A172 (cell line): Measurements from ENCODE around the gene TSPAN9. TPM values are rescaled to one million over a fixed set of nuclear protein-coding genes. Genes with fewer than 3 reads are reported as not detected.

Source experiments
- DNase-seq: peaks from one replicate; pipeline ENCODE4 v3.0.0-alpha.2; 2015; ENCODE audit warnings: low spot score
- total RNA-seq: library from RNA; depleted of rRNA; stranded (reverse); fragments of >200 nt; shearing (Covaris generic); gene quantifications from 2 replicates; pipeline ENCODE4 v1.2.3, GENCODE V29; 2014

The TSPAN9 gene
- total RNA-seq, 1 experiment from 2014 or later = 7.0 TPM

DNA sequence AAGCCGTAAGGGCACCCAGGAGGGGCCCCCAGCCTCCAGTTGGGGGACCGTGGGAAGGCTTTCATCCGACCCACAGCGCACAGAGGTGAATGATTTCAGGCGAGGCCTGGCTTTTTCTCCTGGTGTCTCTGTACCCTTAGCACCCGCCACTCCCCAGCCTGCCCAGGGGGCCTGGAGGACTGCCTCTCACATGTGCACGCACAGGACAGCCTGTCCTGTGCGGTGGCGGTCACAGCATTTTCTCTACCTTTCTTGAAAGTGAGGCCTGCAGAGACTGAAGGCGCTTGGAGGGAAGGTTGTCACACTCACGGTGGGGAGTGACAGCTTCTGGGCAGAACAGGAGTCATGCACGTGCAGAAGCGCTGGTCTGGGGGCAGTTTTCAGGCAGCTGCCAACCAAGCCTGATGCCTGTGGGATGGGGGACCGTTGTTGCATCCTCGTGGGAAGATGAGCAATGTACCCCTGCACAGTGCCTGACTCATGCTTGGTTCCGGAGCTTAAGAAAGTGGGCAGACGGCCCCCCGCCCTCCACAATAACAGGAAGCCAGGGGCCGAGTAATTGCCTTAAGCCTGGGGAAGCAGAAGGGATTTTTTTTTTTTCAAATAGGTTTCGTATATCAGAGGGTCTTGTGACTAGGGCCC, 148.1 kb downstream of the TSPAN9 start:
- DNase-seq = peak; percentile 70

DNA sequence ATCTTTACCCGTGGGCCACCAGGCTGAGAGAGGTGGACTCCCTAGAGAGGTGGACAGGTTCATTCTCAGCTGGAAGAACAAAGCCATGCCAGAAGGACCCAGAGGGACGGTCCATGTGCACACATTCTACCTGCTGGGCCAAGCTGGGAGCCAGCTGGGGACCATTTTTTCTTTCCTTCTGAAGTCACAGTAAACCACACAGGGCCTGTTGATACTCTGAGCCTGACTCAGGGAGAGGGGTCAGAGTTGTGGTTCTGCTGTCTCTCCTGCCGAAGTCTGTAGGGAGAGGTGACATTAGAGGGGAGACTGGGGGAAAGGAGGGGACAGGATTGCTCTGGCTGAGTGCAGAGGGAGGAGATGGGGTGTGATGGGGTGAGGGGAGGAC, 148.6 kb downstream of the TSPAN9 start:
- DNase-seq = no peak

DNA sequence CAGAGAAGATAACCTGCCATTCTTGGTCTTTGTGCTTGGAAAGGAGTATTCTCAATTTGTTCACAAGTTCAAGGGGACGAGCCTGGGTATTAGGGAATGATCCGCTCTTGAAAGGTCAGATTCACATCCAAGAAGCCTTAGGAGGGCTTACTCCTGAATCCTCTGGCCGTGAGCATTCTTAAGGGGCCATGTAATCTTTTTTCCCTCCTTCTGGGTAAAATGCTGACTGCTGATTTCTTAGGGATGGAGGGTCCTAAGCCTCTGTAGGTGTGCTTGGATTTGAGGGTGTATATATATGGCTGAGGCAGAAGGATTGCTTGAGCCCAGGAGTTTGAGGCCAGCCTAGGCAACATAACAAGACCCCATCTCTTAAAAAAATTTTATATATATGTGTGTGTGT, 149.1 kb downstream of the TSPAN9 start:
- no peak for DNase-seq

DNA sequence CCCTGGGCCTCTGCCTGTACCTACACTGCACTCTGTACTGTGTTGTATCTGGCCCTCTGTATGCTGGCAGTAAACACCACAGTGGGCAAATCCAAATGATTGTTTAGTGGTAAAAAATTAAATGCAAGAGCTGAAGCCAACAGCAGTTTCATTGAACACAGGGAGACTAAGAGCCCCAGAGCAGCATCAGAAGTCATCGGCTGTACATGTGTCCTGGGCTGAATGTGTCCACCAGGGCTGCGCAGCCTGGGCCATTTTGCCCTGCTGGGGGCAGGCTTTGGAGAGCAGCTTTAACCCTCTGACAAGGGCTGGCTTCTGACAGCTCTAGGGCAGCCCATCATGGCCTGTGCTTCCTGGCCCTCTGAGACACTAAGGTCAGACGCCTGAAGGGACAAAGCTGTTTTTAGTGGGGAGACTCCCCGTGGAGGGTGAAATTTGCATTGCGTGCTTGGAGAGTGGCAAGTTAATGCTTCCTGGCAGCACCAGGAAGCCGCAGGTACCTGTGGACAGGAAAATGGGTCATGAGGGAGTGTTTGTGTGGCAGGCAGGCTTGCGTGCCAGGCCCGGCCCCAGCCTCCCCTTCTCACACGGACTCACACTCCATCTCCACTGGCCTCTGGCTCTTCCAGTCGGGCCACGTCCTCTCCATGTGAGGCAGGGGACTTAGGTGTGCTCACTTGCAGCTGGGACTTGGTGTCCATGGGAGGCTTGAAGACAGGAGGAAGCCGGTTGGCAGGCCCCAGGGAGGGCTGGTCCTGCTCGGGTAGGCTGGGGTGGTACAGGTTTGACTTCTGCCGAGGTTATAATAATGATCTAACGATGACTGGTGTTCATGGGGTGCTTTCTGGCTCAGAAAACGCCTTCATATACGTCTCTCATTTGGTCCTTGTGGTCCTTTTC, 150.1 kb downstream of the TSPAN9 start:
- DNase-seq = no peak

DNA sequence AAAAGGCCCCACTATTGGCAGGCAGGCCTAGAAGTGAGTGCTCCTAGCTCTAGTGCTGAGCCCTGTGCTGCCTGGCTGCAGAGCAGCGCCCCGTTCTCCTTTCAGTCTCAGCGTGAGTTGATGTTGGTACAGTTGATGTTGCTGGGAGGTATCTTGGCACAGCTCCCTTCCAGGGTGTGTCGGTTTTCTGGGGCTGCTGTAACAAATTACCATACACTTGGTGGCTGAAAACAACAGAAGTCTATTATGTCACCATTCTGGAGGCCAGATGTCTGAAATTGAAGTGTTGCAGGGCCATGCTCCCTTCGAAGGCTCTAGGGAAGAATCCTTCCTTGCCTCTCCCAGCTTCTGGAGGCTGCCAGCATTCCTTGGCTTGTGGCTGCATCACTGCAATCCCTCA, 151.4 kb downstream of the TSPAN9 start:
- DNase-seq = no peak

DNA sequence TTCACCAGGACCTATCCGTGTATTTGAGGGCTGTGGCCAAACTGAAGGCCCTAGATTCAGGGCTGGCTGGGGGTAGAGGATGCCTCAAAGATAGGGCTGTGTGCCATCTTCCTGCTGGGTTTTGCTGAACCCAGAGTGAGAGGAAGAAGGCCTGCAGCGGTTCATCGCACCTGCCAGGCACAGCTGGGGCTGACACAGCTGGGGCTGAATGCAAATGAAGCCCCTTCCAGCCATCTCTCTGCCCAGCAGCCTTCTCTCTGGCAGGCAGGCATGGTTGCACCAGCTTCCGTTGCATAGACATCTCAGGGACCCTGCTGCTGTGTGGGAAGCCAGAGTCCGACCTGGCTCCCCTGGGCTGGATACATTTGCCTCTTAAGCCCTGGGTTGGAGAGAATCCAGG, 152.4 kb downstream of the TSPAN9 start:
- no peak for DNase-seq

DNA sequence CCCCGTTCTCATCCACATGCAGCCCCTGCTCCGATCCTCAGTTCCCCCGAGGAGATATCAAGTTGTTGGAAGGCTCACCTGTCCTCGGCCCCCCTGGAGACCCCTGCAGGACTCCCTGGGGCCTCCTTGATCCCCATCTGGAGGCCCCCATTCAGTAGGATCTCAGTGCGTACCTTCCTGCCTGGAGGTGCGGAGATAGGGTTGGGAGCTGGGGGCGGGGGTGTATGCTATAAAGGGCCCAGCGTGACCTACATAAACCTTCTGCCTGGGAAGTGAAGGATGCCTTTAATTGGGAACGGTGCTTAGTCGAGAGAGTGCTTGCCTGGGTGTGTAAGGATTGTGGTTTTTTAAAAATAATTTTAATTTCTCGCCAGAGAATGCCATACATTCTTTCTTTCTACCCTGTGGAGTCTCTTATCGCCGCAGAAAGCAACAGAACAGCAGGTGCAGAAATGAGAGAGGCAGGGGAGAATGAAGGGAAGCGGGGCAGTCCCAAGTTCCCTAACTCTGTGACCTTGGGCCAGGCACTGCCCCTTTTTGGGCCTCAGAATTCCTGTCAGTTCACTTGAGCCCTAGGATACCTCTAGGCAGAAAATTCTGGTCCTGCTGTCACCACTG, 153.7 kb downstream of the TSPAN9 start:
- peak; percentile 45 for DNase-seq

DNA sequence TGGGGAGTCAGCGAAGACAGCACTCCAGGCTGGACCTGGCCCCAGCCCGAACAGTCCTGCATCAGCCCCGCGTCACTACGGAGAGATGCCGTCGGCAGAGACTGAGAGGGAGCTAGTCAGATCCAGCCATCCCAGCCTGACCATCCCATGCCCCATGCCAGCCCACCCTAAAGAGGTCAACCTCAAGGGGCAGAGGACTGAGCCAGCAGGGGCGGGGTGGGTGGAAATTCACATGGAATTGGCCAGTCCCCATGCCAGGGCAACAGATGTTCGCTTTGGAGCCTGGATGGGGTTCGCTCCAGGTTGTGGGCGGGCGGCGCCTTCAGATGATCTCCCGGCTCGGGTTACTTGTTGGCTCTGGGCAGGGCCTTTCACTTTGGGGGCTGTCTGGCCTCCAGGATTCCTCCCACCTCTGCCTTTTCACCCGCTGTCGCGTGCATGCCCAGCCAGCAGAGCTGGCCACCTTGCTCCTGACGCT, 154.3 kb downstream of the TSPAN9 start:
- DNase-seq = peak; percentile 19

DNA sequence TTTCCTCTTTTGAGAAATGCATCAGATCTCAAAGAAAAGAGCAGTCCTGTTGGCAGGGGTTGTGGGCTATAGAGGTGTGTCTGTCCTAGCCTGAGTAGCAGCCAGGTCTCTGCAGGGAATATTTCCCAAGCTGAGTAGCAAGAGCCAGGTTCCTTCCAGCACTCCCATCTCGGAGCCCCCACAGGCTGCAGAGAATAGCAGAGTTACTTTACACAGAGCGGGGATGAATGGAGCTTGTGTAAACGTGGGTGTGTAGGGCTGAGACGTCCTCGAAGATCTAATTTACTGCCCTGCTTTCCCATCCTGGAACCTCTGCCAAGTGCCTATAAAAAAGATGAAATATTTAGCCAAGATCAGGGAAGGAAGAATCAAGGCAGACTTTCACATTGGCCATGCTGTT, 156.6 kb downstream of the TSPAN9 start:
- no peak for DNase-seq

DNA sequence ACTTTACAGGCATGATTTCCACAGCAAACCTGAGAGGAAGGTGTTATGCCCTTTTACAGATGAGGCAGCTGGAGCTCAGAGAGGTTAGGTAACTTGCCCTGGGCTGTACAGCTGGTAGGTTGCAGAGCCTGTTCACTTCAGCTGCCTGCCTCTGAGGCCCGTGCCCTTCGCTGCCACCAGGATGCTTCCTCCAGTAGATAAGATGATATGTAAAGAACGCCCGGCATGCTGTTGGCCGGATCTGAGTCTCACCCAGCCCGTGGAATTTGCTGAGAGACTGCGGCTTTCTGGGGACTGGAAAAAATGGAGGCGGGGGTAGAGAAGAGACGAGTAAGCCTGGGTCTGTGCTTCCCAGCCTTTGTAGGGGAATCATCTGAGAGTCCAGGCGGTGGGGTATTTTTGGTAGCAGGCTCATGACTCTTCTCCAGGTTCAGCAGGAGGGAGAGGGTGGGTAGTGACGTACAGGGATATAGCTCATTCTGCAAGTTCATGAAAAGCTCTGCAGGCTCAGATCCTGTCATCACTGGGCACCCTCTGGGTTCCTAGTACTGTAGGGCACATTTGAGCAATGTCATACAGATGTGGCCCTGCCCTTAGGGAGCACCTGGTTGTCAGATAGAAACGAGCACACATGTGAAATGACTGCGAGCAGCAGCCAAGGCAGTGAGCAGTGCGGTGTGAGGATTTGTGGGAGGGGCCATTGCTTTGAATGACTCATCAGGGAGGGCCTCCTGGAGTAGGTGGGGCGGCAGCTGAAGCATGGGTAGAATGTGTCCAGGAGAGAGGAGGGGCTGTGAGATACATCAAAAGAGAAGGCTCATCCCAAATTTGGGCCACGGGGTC, 159.4 kb downstream of the TSPAN9 start:
- peak; percentile 80 for DNase-seq

DNA sequence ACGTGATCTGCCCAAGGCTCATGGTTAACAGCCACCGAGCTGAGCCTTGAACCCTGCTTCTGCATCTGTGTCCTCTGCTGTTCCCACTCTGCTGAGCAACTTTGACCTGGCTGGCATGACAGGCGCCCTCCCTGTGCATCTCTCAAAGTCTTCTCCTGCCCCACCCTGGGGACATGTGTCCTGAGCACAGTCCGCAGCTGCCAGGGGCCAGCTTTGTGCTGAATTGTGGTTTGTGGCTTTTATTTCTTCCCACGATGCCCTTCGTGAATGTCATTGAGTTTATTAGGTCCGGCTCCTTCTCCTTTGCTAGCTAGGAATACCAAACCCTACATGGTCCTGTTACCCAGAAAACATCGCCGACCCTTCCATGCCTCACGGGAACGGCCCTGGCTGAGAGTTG, 161.0 kb downstream of the TSPAN9 start:
- DNase-seq = no peak

DNA sequence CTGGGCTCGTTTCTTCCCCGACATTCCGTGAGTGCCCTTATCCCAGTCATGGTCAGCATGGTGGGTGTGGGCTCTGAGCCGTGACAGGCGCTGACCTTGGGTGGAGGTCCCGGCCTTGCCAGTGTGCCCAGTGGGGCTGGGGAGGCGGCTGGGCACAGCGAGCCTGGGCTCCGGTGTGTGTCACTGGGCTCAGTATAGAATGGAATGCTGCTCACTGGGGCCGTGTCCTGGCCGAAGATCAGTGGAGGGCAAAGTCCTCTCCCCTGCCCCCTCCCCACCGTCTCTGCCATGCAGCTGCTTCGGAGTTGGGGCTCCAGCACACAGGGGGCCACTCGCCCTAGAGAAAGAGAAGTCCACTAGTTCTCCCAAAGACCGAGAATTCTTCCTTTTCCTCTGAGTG, 164.4 kb downstream of the TSPAN9 start:
- no peak for DNase-seq

DNA sequence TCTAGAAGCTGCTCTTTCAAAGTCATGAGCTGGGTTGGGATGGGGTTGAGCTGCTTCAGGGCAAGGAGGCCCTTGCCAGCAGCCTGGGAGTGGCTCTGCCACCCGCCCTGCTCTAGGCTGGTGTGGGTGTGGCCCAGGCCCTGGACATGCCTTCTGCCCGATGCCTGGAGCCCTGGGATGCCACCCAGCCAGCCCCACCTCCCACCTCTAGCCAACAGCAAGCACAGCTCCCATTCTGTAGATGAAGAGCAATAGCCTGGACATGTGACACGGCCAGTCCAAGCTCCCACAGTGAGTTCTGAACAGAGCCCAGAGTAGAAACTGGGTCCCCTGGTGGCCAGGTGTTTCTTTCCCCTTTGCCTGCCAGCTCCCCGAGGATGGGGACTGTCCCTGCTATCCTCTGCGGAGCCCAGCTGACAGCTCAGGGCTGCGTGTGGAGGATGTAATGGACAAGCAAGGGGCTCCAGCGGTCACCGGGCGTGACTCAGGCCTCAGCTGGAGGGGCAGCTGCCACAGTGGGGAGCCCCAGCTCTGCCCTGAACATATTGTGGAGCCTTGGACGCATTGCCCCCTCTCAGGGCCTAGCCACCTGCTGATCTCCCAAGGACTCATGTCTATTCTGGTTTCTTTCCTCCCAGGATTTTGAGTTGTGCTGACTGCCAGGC, 165.2 kb downstream of the TSPAN9 start:
- no peak for DNase-seq

DNA sequence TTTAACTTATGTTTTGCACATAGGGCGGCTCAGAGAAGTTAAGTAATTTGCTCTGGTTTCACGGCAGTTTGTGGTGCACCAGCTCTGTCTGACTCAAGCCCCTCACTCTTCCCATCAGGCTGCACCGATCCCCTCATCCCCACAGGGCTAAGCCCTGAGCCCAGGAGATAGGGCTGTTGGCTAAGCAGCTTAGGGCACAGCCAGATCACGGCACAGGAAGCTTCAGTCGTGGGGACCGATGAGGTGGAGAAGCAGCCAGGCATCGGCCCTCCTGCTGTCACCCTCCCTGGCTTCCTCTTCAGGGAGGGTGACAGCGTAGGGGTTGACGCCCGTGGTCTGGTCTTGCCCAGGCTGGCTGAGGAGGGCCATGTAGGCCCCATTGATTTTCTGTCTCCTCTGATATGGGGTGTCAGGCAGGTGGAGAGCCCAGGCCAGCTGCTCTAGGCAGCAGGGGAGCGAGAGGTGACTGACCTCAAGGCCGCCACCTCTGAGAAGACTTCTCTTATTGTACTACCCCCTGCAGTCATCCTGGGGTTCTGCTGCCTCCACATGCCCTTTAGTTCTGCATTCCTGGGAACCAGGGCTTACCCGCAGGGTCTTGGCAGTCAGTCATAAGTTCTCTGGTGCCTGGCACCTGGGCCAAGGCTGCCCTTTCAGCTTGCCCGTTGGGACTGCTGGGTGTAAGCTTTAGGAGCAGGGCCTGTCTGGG, 166.4 kb downstream of the TSPAN9 start:
- no peak for DNase-seq

DNA sequence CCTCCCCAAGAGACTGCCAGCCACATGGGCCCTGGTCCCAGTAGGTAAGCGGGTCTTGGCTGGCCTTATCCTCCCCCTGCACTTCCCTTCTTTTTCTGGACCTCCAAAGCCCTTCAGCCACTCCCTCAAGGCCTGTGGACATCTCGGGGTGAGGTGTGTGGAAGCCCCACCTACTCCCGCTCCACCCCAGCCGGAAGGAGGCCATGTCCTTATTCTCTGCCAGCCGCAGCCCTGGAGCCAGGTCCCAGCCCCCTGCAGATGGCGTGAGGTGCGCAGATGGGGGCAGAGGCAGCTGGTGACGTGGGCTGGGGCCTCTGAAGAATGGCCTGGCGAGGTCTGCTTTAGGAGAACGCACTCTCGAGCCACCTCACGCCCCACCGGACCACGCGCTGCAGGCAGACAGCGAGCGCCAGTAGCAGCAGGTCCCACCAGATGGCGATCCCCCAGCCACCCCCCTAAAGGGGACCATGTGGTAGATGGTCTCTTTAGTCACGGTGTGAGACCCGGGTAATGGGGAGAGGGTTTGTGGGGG, 167.1 kb downstream of the TSPAN9 start:
- no peak for DNase-seq

DNA sequence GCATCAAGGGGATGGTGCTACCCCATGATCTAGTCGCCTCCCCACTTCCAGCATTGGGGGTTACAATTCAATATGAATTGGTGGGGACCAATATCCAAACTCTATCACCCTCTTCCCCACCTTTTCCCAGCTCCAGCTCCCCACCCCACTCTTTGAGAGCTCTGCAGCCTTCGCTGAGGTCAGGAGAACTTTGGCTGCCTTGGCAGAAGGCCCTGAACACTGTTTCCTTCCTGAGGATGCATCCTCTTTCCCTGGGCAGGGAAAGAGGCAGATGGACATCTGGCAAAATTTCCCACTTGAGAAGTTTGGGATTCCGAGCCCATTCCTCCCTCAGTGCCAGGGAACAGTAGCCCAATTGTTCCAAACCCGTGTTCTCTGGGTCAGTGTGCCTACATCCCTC, 169.1 kb downstream of the TSPAN9 start:
- DNase-seq = no peak

DNA sequence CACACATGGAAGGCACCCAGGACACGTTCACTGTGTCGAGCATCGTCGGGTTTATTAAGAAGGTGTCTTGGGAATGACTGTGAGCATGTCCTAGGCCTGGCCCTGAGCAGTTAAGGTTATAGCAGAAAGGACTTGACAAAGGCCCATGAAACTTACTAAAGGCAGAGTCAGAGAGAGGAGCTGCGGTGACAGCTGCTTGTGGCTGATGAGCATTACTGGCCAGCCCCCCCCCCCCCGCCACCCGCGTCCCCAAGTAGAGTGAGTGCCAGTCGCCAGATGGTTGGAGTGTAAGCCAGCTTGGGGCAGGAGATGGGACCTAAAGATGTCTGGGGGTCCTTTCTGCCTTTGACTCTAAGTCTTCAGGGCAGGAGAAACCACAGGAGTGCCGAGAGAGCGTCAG, 169.9 kb downstream of the TSPAN9 start:
- no peak for DNase-seq

DNA sequence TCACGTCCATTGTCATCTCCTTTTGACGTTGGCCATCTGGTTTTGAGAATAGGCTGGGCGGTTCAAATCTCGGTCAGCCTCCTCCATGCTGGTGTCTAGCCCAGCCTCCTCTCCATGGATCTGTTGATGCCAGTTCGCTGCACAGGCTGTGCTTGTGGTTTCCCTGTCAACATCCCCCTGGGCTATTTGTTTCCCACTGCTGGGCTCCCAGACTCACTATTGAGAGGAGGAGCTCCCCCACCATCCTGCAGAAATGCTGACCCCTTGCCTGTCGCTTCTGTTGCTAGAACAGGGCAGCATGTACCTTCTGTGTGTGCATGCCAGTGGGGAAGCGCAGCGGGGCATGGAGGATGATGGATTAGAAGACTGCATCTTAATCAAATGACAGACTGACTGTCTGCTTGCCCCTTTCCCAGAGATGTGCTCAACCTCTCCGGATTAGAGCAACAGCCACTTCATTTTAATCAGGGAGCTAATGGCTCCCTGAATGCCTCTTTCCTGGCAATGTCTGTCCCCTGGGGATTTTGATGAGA, 170.5 kb downstream of the TSPAN9 start:
- DNase-seq = no peak

DNA sequence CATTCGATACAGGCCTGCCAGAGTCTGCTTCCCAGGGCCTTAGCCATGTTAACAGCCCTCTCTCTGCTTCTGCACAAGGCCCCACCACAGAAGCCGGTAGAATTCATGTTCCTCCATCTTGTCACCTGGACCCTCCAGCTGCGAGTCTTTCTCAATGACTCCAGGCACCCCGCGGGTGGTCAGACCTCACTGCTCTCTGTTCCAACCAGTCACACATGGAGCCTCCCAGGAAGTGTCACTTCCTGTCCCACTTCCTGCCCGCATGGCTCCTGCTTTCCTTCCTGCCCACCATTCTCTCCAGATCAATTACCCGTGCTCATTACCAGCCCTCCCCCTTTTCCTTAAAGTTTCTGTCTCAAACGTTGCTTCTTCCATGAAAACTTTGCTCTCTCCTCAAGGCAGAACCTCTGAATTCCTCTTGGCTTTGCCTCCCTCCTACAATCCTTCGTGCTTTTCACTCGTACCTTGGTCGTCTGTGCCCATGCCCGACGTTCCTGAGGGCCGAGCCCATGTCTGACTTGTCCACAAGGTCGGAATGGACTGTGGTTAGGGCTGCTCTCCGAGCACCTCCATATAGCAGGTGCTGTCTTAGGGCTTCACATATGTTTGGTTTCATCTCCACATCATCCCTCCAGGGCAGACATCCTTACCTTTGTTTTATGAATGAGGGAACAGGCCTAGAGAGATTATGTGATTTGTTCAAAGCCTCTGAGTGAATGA, 172.1 kb downstream of the TSPAN9 start:
- no peak for DNase-seq
